ENCODE data around the gene MLANA. TPM values are rescaled to one million over a fixed set of nuclear protein-coding genes. Genes with fewer than 3 reads are reported as not detected.

The MLANA gene
- total and polyA plus RNA-seq, 7 donors = not detected

GRCh38 chr9:5872511-5872910, 18.2 kb upstream of the MLANA start:
- Histone ChIP-seq H3K36me3 (peaks cover 0 to 16% (median 0%) of the 10 kb centered on the region in 4 donors), H3K27me3 (no peaks in the 10 kb centered on the region), H3K4me1 (no peaks in the 10 kb centered on the region), H3K27ac (no peak overlapping the region), H3K9me3 (no peaks in the 10 kb centered on the region), H3K4me3 (no peak overlapping the region)
- DNase-seq = no peak
- WGBS, 2 donors = 68 to 81% methylated on average over 4 of the region's 4 CpGs
- TF ChIP-seq CTCF (IDR thresholded peaks at IDR 0.05) = no peak
- intact Hi-C loops (cut with DNase I) = no loop called here

GRCh38 chr9:5873439-5873838, 17.2 kb upstream of the MLANA start:
- DNase-seq = no peak
- 97% methylated on average over 5 of the region's 5 CpGs for WGBS, 2 donors
- intact Hi-C loops (cut with DNase I) = no loop called here
- H3K4me1 ChIP-seq = no peaks in the 10 kb centered on the region
- TF ChIP-seq EP300 (IDR thresholded peaks at IDR 0.05) = no peak
- no peak for TF ChIP-seq CTCF (IDR thresholded peaks at IDR 0.05)
- no peak for TF ChIP-seq POLR2A (IDR thresholded peaks at IDR 0.05)
- no peak for TF ChIP-seq POLR2AphosphoS5 (IDR thresholded peaks at IDR 0.05)
- H3K27ac ChIP-seq = no peak overlapping the region
- H3K4me3 ChIP-seq = no peak overlapping the region
- H3K36me3 ChIP-seq = peaks cover 0 to 16% (median 0%) of the 10 kb centered on the region in 4 donors
- no peaks in the 10 kb centered on the region for H3K9me3 ChIP-seq
- H3K27me3 ChIP-seq = no peaks in the 10 kb centered on the region

GRCh38 chr9:5874048-5874447, 16.6 kb upstream of the MLANA start:
- WGBS, 2 donors = 61 to 86% methylated on average over 2 of the region's 2 CpGs
- Histone ChIP-seq H3K9me3 (no peaks in the 10 kb centered on the region), H3K27me3 (no peaks in the 10 kb centered on the region), H3K27ac (no peak overlapping the region), H3K4me3 (no peak overlapping the region), H3K36me3 (peaks cover 0 to 16% (median 0%) of the 10 kb centered on the region in 4 donors), H3K4me1 (no peaks in the 10 kb centered on the region)
- TF ChIP-seq CTCF (IDR thresholded peaks at IDR 0.05) = no peak
- no peak for TF ChIP-seq POLR2A (IDR thresholded peaks at IDR 0.05)
- no peak for DNase-seq
- intact Hi-C loops (cut with DNase I) = no loop called here

- Histone ChIP-seq H3K36me3 (peaks cover 0 to 16% (median 0%) of the 10 kb centered on the region in 4 donors), H3K4me1 (no peaks in the 10 kb centered on the region), H3K27me3 (no peaks in the 10 kb centered on the region), H3K9me3 (no peaks in the 10 kb centered on the region), H3K27ac (no peak overlapping the region), H3K4me3 (no peak overlapping the region)
- 65 to 84% methylated on average over 1 of the region's 1 CpG for WGBS, 2 donors
- TF ChIP-seq POLR2AphosphoS5 (IDR thresholded peaks at IDR 0.05) = no peak
- no peak for TF ChIP-seq CTCF (IDR thresholded peaks at IDR 0.05)
- TF ChIP-seq EP300 (IDR thresholded peaks at IDR 0.05) = no peak
- no peak for TF ChIP-seq POLR2A (IDR thresholded peaks at IDR 0.05)
- DNase-seq = no peak
- intact Hi-C loops (cut with DNase I) = no loop called here
Measured at GRCh38 chr9:5876026-5876425, 14.7 kb upstream of the MLANA start.

GRCh38 chr9:5876711-5877110, 14.0 kb upstream of the MLANA start:
- Histone ChIP-seq H3K4me3 (no peak overlapping the region), H3K27ac (no peak overlapping the region), H3K27me3 (no peaks in the 10 kb centered on the region), H3K36me3 (peaks cover 0 to 13% (median 0%) of the 10 kb centered on the region in 4 donors), H3K9me3 (no peaks in the 10 kb centered on the region), H3K4me1 (no peaks in the 10 kb centered on the region)
- 96% methylated on average over 7 of the region's 7 CpGs for WGBS, 2 donors
- intact Hi-C loops (cut with DNase I) = no loop called here
- DNase-seq = no peak
- TF ChIP-seq POLR2A (IDR thresholded peaks at IDR 0.05) (no peak), EP300 (IDR thresholded peaks at IDR 0.05) (no peak), POLR2AphosphoS5 (IDR thresholded peaks at IDR 0.05) (no peak), CTCF (IDR thresholded peaks at IDR 0.05) (no peak)

Data from sigmoid colon (tissue), 7 donors.